Heart left ventricle (tissue), 16 donors: ENCODE measurements around the gene ZNF543. TPM values are rescaled to one million over a fixed set of nuclear protein-coding genes. Genes with fewer than 3 reads are reported as not detected.

Source experiments
- ATAC-seq, 4 donors: fragments of 200-7000 bp; cut with Tn5 transposase; one replicate each; pipeline ENCODE4 v1.9.1; 2020 to 2022; ENCODE audit warnings: moderate library complexity in 4 of 4, mild to moderate bottlenecking in 3 of 4, moderate number of reproducible peaks in 1 of 4
- DNase-seq, 5 donors: peaks; one replicate each; pipeline ENCODE4 v3.0.0-alpha.2; 2020
- H3K27ac ChIP-seq, 12 donors: fragments of 200-600 bp; sonication (generic) in 4 of 12; one replicate each; pipeline versions ENCODE4 v1.5.0 to v1.8.0; 2016 to 2022; ENCODE audit warnings: mild to moderate bottlenecking in 2 of 12
- H3K27me3 ChIP-seq, 9 donors: fragments of 200-600 bp; sonication (generic) in 2 of 9; one replicate each; pipeline versions ENCODE4 v1.5.1 to v1.8.0; 2016 to 2022; ENCODE audit warnings: mild to moderate bottlenecking in 3 of 9
- H3K36me3 ChIP-seq, 9 donors: fragments of 200-600 bp; sonication (generic) in 2 of 9; one replicate each; pipeline versions ENCODE4 v1.5.0 to v1.8.0; 2018 to 2022; ENCODE audit warnings: mild to moderate bottlenecking in 2 of 9
- H3K4me1 ChIP-seq, 12 donors: fragments of 200-600 bp; sonication (generic) in 4 of 12; one replicate each; pipeline versions ENCODE4 v1.5.0 to v1.8.0; 2016 to 2022; ENCODE audit warnings: mild to moderate bottlenecking in 3 of 12
- H3K4me3 ChIP-seq, 12 donors: fragments of 200-600 bp; sonication (generic) in 4 of 12; one replicate each; pipeline versions ENCODE4 v1.5.0 to v1.8.0; 2017 to 2022; ENCODE audit warnings: mild to moderate bottlenecking in 9 of 12, moderate library complexity in 4 of 12
- H3K9me3 ChIP-seq, 12 donors: fragments of 200-600 bp; sonication (generic) in 4 of 12; one replicate each; pipeline versions ENCODE4 v1.5.0 to v1.8.0; 2016 to 2022; ENCODE audit warnings: mild to moderate bottlenecking in 1 of 12
- POLR2A ChIP-seq, 2 donors: fragments of 450-650 bp; IDR thresholded peaks; one replicate each; pipeline ENCODE4 v1.6.1; 2017; ENCODE audit warnings: antibody characterized with exemption in 2 of 2, mild to moderate bottlenecking in 2 of 2, moderate library complexity in 2 of 2
- WGBS, 4 donors: extraction: QIAGEN DNeasy Blood & Tissue Kit in 2 of 4; methylation state at CpG; one replicate each; pipeline versions ENCODE4 v1.1.5 to v1.1.7; 2013 to 2018; 5-methylcytosine and 5-hydroxymethylcytosine counted together
- intact Hi-C, 10 donors: fragments of 100-400 bp; cut with DNase I; formaldehyde crosslinking; loops; one replicate each; pipeline versions ENCODE4 v1.11.1 to v1.14.2; 2022
- polyA plus RNA-seq, 2 donors: library from polyadenylated mRNA; stranded (reverse); fragments of 200-250 nt; gene quantifications; one replicate each; pipeline ENCODE4 v1.2.3, GENCODE V29; 2013
- total RNA-seq, 9 donors: library from RNA; depleted of rRNA in 2 of 9; stranded (reverse); fragments of >200 nt in 2 of 9; fragmentation: NEBNext Ultra II Directional in 3 of 9; extraction: Animal tissue kit (Norgen Biotek cat#: 25700) in 3 of 9; gene quantifications; one replicate each; pipeline versions ENCODE4 v1.1.0 to v1.2.4, GENCODE V29; 2016 to 2023
- TF ChIP-seq, protein P1 (sequence below), 12 donors: fragments of 200-600 bp; sonication (generic) in 4 of 12; IDR thresholded peaks; one replicate each; pipeline versions ENCODE4 v1.5.0 to v1.8.0; 2018 to 2022; ENCODE audit warnings: antibody characterized with exemption in 12 of 12, mild to moderate bottlenecking in 5 of 12
- donor health status: ischemic (EF 13 %, LVEDD 7.1; RV severe dilation, severe dysfunction).
- donor health status: healthy with polysubstance abuse.
- donor health status: DM: no; HTN: yes; CAD: no.
- donor health status: DM: no; HTN: no; CAD: no.
- donor health status: ischemic (EF 25% LVEDD 6.9; RV normal size, moderate dysfunction).
- donor health status: ischemic (EF 25% LVEDD 5.7; RV mildly dilated, moderate dysfunction).
- donor health status: healthy.
- donor health status: DM: yes; HTN: yes; CAD: no.
- donor health status: ischemic (EF 35%, LVEDD 5.7; RV mildly dilated, moderate dysfunction).
- donor health status: nonischemic (EF 11% LVEDD 7.7; RV severe dilation, severe dysfunction).
- donor health status: DM: yes; HTN: yes; CAD: no.
- donor health status: PGD.
- donor health status: ischemic (EF 29% LVEDD 5.4; RV normal size, mild dysfunction).
- donor health status: nonischemic (EF 23%, LVEDD 6.1; RV moderate dilation, normal function).

ZNF543 gene
- total and polyA plus RNA-seq, 11 donors: 1.6 to 9.1 (median 6.4) TPM

GRCh38 chr19:57351867-57352266 lies 31.6 kb downstream of the ZNF543 start:
- peak in 2 of 4 donors; percentile 28 to 33 for ATAC-seq
- H3K4me1 ChIP-seq: peaks cover 0 to 44% (median 21%) of the 10 kb centered on the region in 12 donors
- 16 to 24% (median 18%) methylated on average over 7 of the region's 7 CpGs for WGBS, 4 donors

GRCh38 chr19:57355916-57356315 lies 35.6 kb downstream of the ZNF543 start:
- H3K36me3 ChIP-seq: peaks cover 10 to 74% (median 62%) of the 10 kb centered on the region in 9 donors
- 80 to 93% (median 86%) methylated on average over 4 of the region's 4 CpGs for WGBS, 4 donors
- intact Hi-C loops: loop anchor here in 4 of 10 donors (5.0 to 10.0 kb wide), 3 partner anchors 34 to 251 kb away; partner anchors contain the start of genes ZNF543 (in 2 of the 4) and ZNF460 (in 1 of the 4)
- peaks cover 0 to 78% (median 5%) of the 10 kb centered on the region in 12 donors for H3K9me3 ChIP-seq
- no peak for ATAC-seq
- H3K27me3 ChIP-seq: no peaks in the 10 kb centered on the region
- H3K4me1 ChIP-seq: peaks cover 0 to 37% (median 18%) of the 10 kb centered on the region in 12 donors
- TF ChIP-seq, protein P1, sequence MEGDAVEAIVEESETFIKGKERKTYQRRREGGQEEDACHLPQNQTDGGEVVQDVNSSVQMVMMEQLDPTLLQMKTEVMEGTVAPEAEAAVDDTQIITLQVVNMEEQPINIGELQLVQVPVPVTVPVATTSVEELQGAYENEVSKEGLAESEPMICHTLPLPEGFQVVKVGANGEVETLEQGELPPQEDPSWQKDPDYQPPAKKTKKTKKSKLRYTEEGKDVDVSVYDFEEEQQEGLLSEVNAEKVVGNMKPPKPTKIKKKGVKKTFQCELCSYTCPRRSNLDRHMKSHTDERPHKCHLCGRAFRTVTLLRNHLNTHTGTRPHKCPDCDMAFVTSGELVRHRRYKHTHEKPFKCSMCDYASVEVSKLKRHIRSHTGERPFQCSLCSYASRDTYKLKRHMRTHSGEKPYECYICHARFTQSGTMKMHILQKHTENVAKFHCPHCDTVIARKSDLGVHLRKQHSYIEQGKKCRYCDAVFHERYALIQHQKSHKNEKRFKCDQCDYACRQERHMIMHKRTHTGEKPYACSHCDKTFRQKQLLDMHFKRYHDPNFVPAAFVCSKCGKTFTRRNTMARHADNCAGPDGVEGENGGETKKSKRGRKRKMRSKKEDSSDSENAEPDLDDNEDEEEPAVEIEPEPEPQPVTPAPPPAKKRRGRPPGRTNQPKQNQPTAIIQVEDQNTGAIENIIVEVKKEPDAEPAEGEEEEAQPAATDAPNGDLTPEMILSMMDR (IDR thresholded peaks at IDR 0.05): no peak
- TF ChIP-seq POLR2A (IDR thresholded peaks at IDR 0.05): no peak
- no peak overlapping the region for H3K4me3 ChIP-seq
- no peak overlapping the region for H3K27ac ChIP-seq
- no peak for DNase-seq

More at GRCh38 chr19:57351867-57352266, 31.6 kb downstream of the ZNF543 start:
- no peak for TF ChIP-seq POLR2A (IDR thresholded peaks at IDR 0.05)
- TF ChIP-seq, protein P1 (IDR thresholded peaks at IDR 0.05): no peak
- DNase-seq: no peak
- H3K4me3 ChIP-seq: peak overlapping the region; percentile 75 to 100 (median 92)
- H3K9me3 ChIP-seq: peaks cover 0 to 45% (median 5%) of the 10 kb centered on the region in 12 donors
- no peaks in the 10 kb centered on the region for H3K27me3 ChIP-seq
- intact Hi-C loops: loop anchor here in 7 of 10 donors (1.0 to 10.0 kb wide), 7 partner anchors 11 to 247 kb away; partner anchors contain the start of genes ZNF460 (in 5 of the 7), TRAPPC2B (in 1 of the 7), ZNF543 (in 1 of the 7) and ZNF547 (in 1 of the 7)
- peak overlapping the region in 11 of 12 donors; percentile 41 to 91 (median 87) for H3K27ac ChIP-seq
- peaks cover 6 to 42% (median 36%) of the 10 kb centered on the region in 9 donors for H3K36me3 ChIP-seq

GRCh38 chr19:57357406-57357805 lies 37.1 kb downstream of the ZNF543 start:
- ATAC-seq: no peak
- Histone ChIP-seq H3K4me3 (no peak overlapping the region), H3K27me3 (no peaks in the 10 kb centered on the region), H3K4me1 (peaks cover 0 to 41% (median 16%) of the 10 kb centered on the region in 12 donors), H3K36me3 (peaks cover 10 to 74% (median 62%) of the 10 kb centered on the region in 9 donors), H3K9me3 (peaks cover 0 to 77% (median 5%) of the 10 kb centered on the region in 12 donors), H3K27ac (no peak overlapping the region)
- TF ChIP-seq, protein P1 (IDR thresholded peaks at IDR 0.05): no peak
- no peak for TF ChIP-seq POLR2A (IDR thresholded peaks at IDR 0.05)
- no peak for DNase-seq
- WGBS, 4 donors: 94 to 97% (median 96%) methylated on average over 5 of the region's 5 CpGs
- intact Hi-C loops: loop anchor here in 4 of 10 donors (5.0 to 10.0 kb wide), 3 partner anchors 35 to 253 kb away; partner anchors contain the start of genes ZNF543 (in 2 of the 4) and ZNF460 (in 1 of the 4)

DNA sequence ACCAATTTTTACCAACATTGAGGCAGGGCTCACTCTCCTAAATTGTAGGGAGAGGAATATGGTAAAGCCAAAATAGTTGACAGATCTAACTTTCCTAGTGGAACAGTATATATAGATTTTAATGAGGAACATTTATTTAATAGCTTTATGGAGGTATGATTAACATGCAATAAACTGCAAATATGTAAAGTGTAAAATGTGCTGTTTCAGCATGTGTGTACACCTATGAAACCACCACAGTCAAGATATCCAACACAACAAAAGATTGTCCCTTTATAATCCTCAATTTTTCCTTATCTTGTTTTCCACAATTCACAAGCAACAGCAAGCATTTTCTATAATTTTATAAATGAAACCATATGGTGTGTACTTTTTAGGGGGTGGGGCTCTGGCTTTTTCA lies 39.0 kb downstream of the ZNF543 start:
- intact Hi-C loops: loop anchor here in 4 of 10 donors (5.0 to 10.0 kb wide), 3 partner anchors 37 to 254 kb away; partner anchors contain the start of genes ZNF543 (in 2 of the 4) and ZNF460 (in 1 of the 4)
- DNase-seq: no peak
- H3K9me3 ChIP-seq: peaks cover 0 to 63% (median 5%) of the 10 kb centered on the region in 12 donors

More for the DNA sequence above, 39.0 kb downstream of the ZNF543 start:
- no peak for ATAC-seq
- Histone ChIP-seq H3K4me3 (no peak overlapping the region), H3K27me3 (no peaks in the 10 kb centered on the region), H3K4me1 (peaks cover 0 to 34% (median 16%) of the 10 kb centered on the region in 12 donors), H3K36me3 (peaks cover 10 to 58% (median 51%) of the 10 kb centered on the region in 9 donors), H3K27ac (no peak overlapping the region)
- TF ChIP-seq, protein P1 (IDR thresholded peaks at IDR 0.05): no peak
- TF ChIP-seq POLR2A (IDR thresholded peaks at IDR 0.05): no peak
